Measurements from ENCODE around the gene PLCH1.

- TF ChIP-seq, protein P1, sequence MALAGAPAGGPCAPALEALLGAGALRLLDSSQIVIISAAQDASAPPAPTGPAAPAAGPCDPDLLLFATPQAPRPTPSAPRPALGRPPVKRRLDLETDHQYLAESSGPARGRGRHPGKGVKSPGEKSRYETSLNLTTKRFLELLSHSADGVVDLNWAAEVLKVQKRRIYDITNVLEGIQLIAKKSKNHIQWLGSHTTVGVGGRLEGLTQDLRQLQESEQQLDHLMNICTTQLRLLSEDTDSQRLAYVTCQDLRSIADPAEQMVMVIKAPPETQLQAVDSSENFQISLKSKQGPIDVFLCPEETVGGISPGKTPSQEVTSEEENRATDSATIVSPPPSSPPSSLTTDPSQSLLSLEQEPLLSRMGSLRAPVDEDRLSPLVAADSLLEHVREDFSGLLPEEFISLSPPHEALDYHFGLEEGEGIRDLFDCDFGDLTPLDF (CRISPR knock-in tag; IDR thresholded peaks at IDR 0.05) = no peak
- TF ChIP-seq SMAD1 (CRISPR knock-in tag; IDR thresholded peaks at IDR 0.05; ENCODE audit: borderline replicate concordance, low read depth) (no peak), TAF1 (CRISPR knock-in tag; IDR thresholded peaks at IDR 0.05) (no peak), POLR2A (IDR thresholded peaks at IDR 0.05; ENCODE audit: insufficient read depth in 1 of 2, low read depth in 2 of 2, low read length in 2 of 2) (no peak), FOXM1 (CRISPR knock-in tag; IDR thresholded peaks at IDR 0.05) (no peak), ZSCAN22 (CRISPR knock-in tag; IDR thresholded peaks at IDR 0.05) (no peak), ZNF674 (CRISPR knock-in tag; IDR thresholded peaks at IDR 0.05; ENCODE audit: low read depth) (no peak)
- TF ChIP-seq, protein P2, sequence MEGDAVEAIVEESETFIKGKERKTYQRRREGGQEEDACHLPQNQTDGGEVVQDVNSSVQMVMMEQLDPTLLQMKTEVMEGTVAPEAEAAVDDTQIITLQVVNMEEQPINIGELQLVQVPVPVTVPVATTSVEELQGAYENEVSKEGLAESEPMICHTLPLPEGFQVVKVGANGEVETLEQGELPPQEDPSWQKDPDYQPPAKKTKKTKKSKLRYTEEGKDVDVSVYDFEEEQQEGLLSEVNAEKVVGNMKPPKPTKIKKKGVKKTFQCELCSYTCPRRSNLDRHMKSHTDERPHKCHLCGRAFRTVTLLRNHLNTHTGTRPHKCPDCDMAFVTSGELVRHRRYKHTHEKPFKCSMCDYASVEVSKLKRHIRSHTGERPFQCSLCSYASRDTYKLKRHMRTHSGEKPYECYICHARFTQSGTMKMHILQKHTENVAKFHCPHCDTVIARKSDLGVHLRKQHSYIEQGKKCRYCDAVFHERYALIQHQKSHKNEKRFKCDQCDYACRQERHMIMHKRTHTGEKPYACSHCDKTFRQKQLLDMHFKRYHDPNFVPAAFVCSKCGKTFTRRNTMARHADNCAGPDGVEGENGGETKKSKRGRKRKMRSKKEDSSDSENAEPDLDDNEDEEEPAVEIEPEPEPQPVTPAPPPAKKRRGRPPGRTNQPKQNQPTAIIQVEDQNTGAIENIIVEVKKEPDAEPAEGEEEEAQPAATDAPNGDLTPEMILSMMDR (CRISPR knock-in tag; IDR thresholded peaks at IDR 0.05) = no peak
- TF ChIP-seq, protein P3, sequence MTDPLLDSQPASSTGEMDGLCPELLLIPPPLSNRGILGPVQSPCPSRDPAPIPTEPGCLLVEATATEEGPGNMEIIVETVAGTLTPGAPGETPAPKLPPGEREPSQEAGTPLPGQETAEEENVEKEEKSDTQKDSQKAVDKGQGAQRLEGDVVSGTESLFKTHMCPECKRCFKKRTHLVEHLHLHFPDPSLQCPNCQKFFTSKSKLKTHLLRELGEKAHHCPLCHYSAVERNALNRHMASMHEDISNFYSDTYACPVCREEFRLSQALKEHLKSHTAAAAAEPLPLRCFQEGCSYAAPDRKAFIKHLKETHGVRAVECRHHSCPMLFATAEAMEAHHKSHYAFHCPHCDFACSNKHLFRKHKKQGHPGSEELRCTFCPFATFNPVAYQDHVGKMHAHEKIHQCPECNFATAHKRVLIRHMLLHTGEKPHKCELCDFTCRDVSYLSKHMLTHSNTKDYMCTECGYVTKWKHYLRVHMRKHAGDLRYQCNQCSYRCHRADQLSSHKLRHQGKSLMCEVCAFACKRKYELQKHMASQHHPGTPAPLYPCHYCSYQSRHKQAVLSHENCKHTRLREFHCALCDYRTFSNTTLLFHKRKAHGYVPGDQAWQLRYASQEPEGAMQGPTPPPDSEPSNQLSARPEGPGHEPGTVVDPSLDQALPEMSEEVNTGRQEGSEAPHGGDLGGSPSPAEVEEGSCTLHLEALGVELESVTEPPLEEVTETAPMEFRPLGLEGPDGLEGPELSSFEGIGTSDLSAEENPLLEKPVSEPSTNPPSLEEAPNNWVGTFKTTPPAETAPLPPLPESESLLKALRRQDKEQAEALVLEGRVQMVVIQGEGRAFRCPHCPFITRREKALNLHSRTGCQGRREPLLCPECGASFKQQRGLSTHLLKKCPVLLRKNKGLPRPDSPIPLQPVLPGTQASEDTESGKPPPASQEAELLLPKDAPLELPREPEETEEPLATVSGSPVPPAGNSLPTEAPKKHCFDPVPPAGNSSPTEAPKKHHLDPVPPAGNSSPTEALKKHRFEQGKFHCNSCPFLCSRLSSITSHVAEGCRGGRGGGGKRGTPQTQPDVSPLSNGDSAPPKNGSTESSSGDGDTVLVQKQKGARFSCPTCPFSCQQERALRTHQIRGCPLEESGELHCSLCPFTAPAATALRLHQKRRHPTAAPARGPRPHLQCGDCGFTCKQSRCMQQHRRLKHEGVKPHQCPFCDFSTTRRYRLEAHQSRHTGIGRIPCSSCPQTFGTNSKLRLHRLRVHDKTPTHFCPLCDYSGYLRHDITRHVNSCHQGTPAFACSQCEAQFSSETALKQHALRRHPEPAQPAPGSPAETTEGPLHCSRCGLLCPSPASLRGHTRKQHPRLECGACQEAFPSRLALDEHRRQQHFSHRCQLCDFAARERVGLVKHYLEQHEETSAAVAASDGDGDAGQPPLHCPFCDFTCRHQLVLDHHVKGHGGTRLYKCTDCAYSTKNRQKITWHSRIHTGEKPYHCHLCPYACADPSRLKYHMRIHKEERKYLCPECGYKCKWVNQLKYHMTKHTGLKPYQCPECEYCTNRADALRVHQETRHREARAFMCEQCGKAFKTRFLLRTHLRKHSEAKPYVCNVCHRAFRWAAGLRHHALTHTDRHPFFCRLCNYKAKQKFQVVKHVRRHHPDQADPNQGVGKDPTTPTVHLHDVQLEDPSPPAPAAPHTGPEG (CRISPR knock-in tag; IDR thresholded peaks at IDR 0.05) = no peak
These were observed 83.1 kb downstream of the PLCH1 start for GRCh38 chr3:155661760-155662159.

All from HepG2 (cell line).